SH-SY5Y (cell line): ENCODE measurements around the gene SGCA.

Source experiments
- GATA2 ChIP-seq: IDR thresholded peaks from 2 replicates; pipeline ENCODE4 v1.6.1; 2011; ENCODE audit warnings: mild to moderate bottlenecking, low read depth, low read length
- GATA3 ChIP-seq: IDR thresholded peaks from 2 replicates; pipeline ENCODE4 v1.6.1; 2011; ENCODE audit warnings: low read depth, mild to moderate bottlenecking, low read length, moderate library complexity

- no peak for TF ChIP-seq GATA3
- no peak for TF ChIP-seq GATA2
Observed at GRCh38 chr17:50177983-50178834, 12.4 kb downstream of the SGCA start.
